ENCODE measurements around the gene SLIT3. TPM values are rescaled to one million over a fixed set of nuclear protein-coding genes. Genes with fewer than 3 reads are reported as not detected.

The SLIT3 gene
- total RNA-seq, 1 donor from 2014 or later = 52.8 TPM

- DNase-seq (ENCODE audit: extremely low spot score in 2 of 2) = no peak
- intact Hi-C loops (cut with DNase I) = loop anchor here (10.0 kb wide), 1 partner anchor 130 kb away; no protein-coding TSS in a partner anchor
- TF ChIP-seq CTCF (IDR thresholded peaks at IDR 0.05) (no peak), POLR2A (IDR thresholded peaks at IDR 0.05) (no peak), POLR2AphosphoS5 (IDR thresholded peaks at IDR 0.05; ENCODE audit: insufficient read depth in 1 of 2, low read depth in 1 of 2) (no peak)
- Histone ChIP-seq H3K27me3 (no peaks in the 10 kb centered on the region), H3K4me1 (peaks cover 41% of the 10 kb centered on the region), H3K27ac (no peak overlapping the region), H3K9me3 (no peaks in the 10 kb centered on the region), H3K4me3 (no peak overlapping the region), H3K36me3 (no peaks in the 10 kb centered on the region)
These were observed 135.9 kb downstream of the SLIT3 start for GRCh38 chr5:169165052-169165451.

- Histone ChIP-seq H3K9me3 (peaks cover under 1% of the 10 kb centered on the region), H3K27me3 (no peaks in the 10 kb centered on the region), H3K4me1 (peaks cover 41% of the 10 kb centered on the region), H3K27ac (no peak overlapping the region), H3K4me3 (no peak overlapping the region), H3K36me3 (no peaks in the 10 kb centered on the region)
- DNase-seq (ENCODE audit: extremely low spot score in 2 of 2) = no peak
- TF ChIP-seq CTCF (IDR thresholded peaks at IDR 0.05) = no peak
- peak; percentile 26 to 28 for TF ChIP-seq POLR2AphosphoS5 (IDR thresholded peaks at IDR 0.05; ENCODE audit: insufficient read depth in 1 of 2, low read depth in 1 of 2)
- intact Hi-C loops (cut with DNase I) = loop anchor here (10.0 kb wide), 1 partner anchor 130 kb away; no protein-coding TSS in a partner anchor
These were observed 136.4 kb downstream of the SLIT3 start for GRCh38 chr5:169164481-169164925.

- intact Hi-C loops (cut with DNase I) = loop anchor here (10.0 kb wide), 1 partner anchor 132 kb away; no protein-coding TSS in a partner anchor
- Histone ChIP-seq H3K27ac (no peak overlapping the region), H3K36me3 (no peaks in the 10 kb centered on the region)
These were observed 138.5 kb downstream of the SLIT3 start for GRCh38 chr5:169162407-169162806.

GRCh38 chr5:169161022-169161680, 139.8 kb downstream of the SLIT3 start:
- TF ChIP-seq POLR2AphosphoS5 (IDR thresholded peaks at IDR 0.05; ENCODE audit: insufficient read depth in 1 of 2, low read depth in 1 of 2) (peak; percentile 36 to 81), POLR2A (IDR thresholded peaks at IDR 0.05) (no peak), CTCF (IDR thresholded peaks at IDR 0.05) (no peak)
- no peaks in the 10 kb centered on the region for H3K36me3 ChIP-seq
- peak in 1 of 2 donors; percentile 93 for DNase-seq (ENCODE audit: extremely low spot score in 2 of 2)
- no peaks in the 10 kb centered on the region for H3K27me3 ChIP-seq
- intact Hi-C loops (cut with DNase I) = loop anchor here (10.0 kb wide), 1 partner anchor 134 kb away; no protein-coding TSS in a partner anchor
- no peak overlapping the region for H3K4me3 ChIP-seq
- peaks cover 34% of the 10 kb centered on the region for H3K4me1 ChIP-seq
- H3K27ac ChIP-seq = peak overlapping the region; percentile 31
- H3K9me3 ChIP-seq = peaks cover 9% of the 10 kb centered on the region

More at GRCh38 chr5:169162407-169162806, 138.5 kb downstream of the SLIT3 start:
- TF ChIP-seq CTCF (IDR thresholded peaks at IDR 0.05) (no peak), POLR2AphosphoS5 (IDR thresholded peaks at IDR 0.05; ENCODE audit: insufficient read depth in 1 of 2, low read depth in 1 of 2) (no peak), POLR2A (IDR thresholded peaks at IDR 0.05) (no peak)
- Histone ChIP-seq H3K9me3 (peaks cover 9% of the 10 kb centered on the region), H3K4me1 (peaks cover 34% of the 10 kb centered on the region), H3K4me3 (no peak overlapping the region), H3K27me3 (no peaks in the 10 kb centered on the region)
- DNase-seq (ENCODE audit: extremely low spot score in 2 of 2) = no peak

GRCh38 chr5:169160405-169160901, 140.5 kb downstream of the SLIT3 start:
- no peak for DNase-seq (ENCODE audit: extremely low spot score in 2 of 2)
- H3K36me3 ChIP-seq = no peaks in the 10 kb centered on the region
- peak overlapping the region; percentile 31 for H3K27ac ChIP-seq
- H3K4me1 ChIP-seq = peaks cover 34% of the 10 kb centered on the region
- TF ChIP-seq POLR2A (IDR thresholded peaks at IDR 0.05) (no peak), CTCF (IDR thresholded peaks at IDR 0.05) (no peak), POLR2AphosphoS5 (IDR thresholded peaks at IDR 0.05; ENCODE audit: insufficient read depth in 1 of 2, low read depth in 1 of 2) (no peak)
- no peaks in the 10 kb centered on the region for H3K27me3 ChIP-seq
- peaks cover 9% of the 10 kb centered on the region for H3K9me3 ChIP-seq
- no peak overlapping the region for H3K4me3 ChIP-seq
- intact Hi-C loops (cut with DNase I) = loop anchor here (10.0 kb wide), 1 partner anchor 134 kb away; no protein-coding TSS in a partner anchor
